HepG2 (cell line): Measurements from ENCODE around the gene PLEKHA6. TPM values are rescaled to one million over a fixed set of nuclear protein-coding genes. Genes with fewer than 3 reads are reported as not detected.

Experiments
- ATAC-seq: fragments of 200-7000 bp; cut with Tn5 transposase; 3 replicates; pipeline ENCODE4 v1.9.1; 2020; ENCODE audit warnings: mild to moderate bottlenecking, moderate library complexity
- BruUV-seq: library from RNA; stranded (reverse); fragments of 400-500 nt; replicated peaks from 2 replicates; lab custom pipeline; 2021; lab: Mats Ljungman, UMichigan
- CTCF ChIA-PET: fragments of 300-600 bp; formaldehyde crosslinking; extraction: SDS; loops from one replicate; lab custom pipeline; 2021; ENCODE audit warnings: low total read pairs, inconsistent platforms, low intra/inter-chr PET ratio; lab: Yijun Ruan, JAX
- POLR2A ChIA-PET: fragments of 350-600 bp; sonication (Branson Sonifier 250); formaldehyde crosslinking; loops from one replicate; lab custom pipeline; 2020; ENCODE audit warnings: antibody characterized with exemption, inconsistent platforms; lab: Yijun Ruan, JAX
- DNase-seq: peaks from one replicate; pipeline ENCODE4 v3.0.0-alpha.2; 2015; ENCODE audit warnings: low spot score
- FAIRE-seq: peaks from 3 replicates; lab custom pipeline; 2011; peaks lifted over from hg19 to GRCh38; lab: Jason Lieb, UNC
- H2AFZ ChIP-seq: one replicate; pipeline ENCODE4 v1.6.1; 2011; ENCODE audit warnings: low read length, inconsistent platforms
- H3K27ac ChIP-seq: fragments of 300-600 bp; 3 replicates; pipeline ENCODE4 v1.8.0; 2011; ENCODE audit warnings: mixed run types, mild to moderate bottlenecking, mixed read lengths, low read length, inconsistent platforms; ENCODE audit not compliant: insufficient read depth; ENCODE audit errors: extremely low read length
- H3K27me3 ChIP-seq, 2 experiments: fragments of 200-600 bp in 1 of 2; 2 replicates in 1 of 2; 3 replicates in 1 of 2; pipeline versions ENCODE4 v1.6.0 to v1.8.0; 2011; ENCODE audit warnings: low read length in 2 of 2, mild to moderate bottlenecking in 2 of 2, moderate library complexity in 2 of 2, inconsistent platforms in 1 of 2; ENCODE audit not compliant: insufficient read depth in 2 of 2, control insufficient read depth in 1 of 2
- H3K36me3 ChIP-seq, 2 experiments: fragments of 200-600 bp in 1 of 2; replicated peaks in 1 of 2; 2 replicates in 1 of 2; 3 replicates in 1 of 2; pipeline versions ENCODE4 v1.5.1 to v1.8.0; 2011; ENCODE audit warnings: low read length in 2 of 2, inconsistent platforms in 1 of 2; ENCODE audit not compliant: insufficient read depth in 2 of 2, control insufficient read depth in 1 of 2
- H3K4me1 ChIP-seq: 2 replicates; pipeline ENCODE4 v1.5.1; 2012; ENCODE audit warnings: low read length, inconsistent platforms; ENCODE audit not compliant: insufficient read depth
- H3K4me2 ChIP-seq: 2 replicates; pipeline ENCODE4 v1.6.0; 2011; ENCODE audit warnings: low read depth, low read length, inconsistent platforms
- H3K4me3 ChIP-seq, 3 experiments: fragments of 200-600 bp in 1 of 3; sonication (generic), shearing (Covaris generic) in 1 of 3; replicated peaks in 1 of 3; 2 replicates each; pipeline ENCODE4 v1.5.1; 2011 to 2016; ENCODE audit warnings: low read length in 3 of 3, inconsistent platforms in 2 of 3, low read depth in 2 of 3, mild to moderate bottlenecking in 2 of 3, control low read depth in 1 of 3, mixed read lengths in 1 of 3; ENCODE audit not compliant: insufficient read depth in 1 of 3
- H3K79me2 ChIP-seq: one replicate; pipeline ENCODE4 v1.6.1; 2011; ENCODE audit warnings: low read length, inconsistent platforms; ENCODE audit not compliant: insufficient read depth
- H3K9ac ChIP-seq: 2 replicates; pipeline ENCODE4 v1.6.0; 2011; ENCODE audit warnings: mild to moderate bottlenecking, low read depth, low read length, inconsistent platforms; ENCODE audit not compliant: insufficient read depth
- H3K9me3 ChIP-seq: 2 replicates; pipeline ENCODE4 v1.5.1; 2012; ENCODE audit warnings: mild to moderate bottlenecking, low read length
- H4K20me1 ChIP-seq: 2 replicates; pipeline ENCODE4 v1.6.0; 2011; ENCODE audit warnings: inconsistent platforms, mild to moderate bottlenecking, low read length, moderate library complexity; ENCODE audit not compliant: insufficient read depth
- ZBTB33 ChIP-seq: sonication (generic); formaldehyde crosslinking; IDR thresholded peaks from 2 replicates; pipeline ENCODE4 v1.4.0; 2020; ENCODE audit warnings: missing genetic modification reagents
- ZNF629 ChIP-seq: sonication (generic); formaldehyde crosslinking; conservative IDR thresholded peaks from 2 replicates; pipeline ENCODE4 v1.5.0; 2020; ENCODE audit warnings: missing genetic modification reagents
- ZNF652 ChIP-seq: IDR thresholded peaks from 2 replicates; pipeline ENCODE4 v1.6.1; 2016; ENCODE audit warnings: low read depth, borderline replicate concordance
- WGBS: methylation state at CpG from one replicate; pipeline ENCODE4 v1.1.6; 2017; ENCODE audit warnings: low lambda C conversion rate; 5-methylcytosine and 5-hydroxymethylcytosine counted together
- in situ Hi-C: cut with HindIII; loops from 2 replicates; pipeline ENCODE4 v1.10.0; 2017; ENCODE audit warnings: low pct_unique_long_range_greater_than_20kb; ENCODE audit not compliant: extremely low pct_ligation_motif_present
- intact Hi-C: fragments of 100-400 bp; cut with micrococcal nuclease; formaldehyde crosslinking; loops from one replicate; pipeline ENCODE4 v1.10.0; 2022; ENCODE audit not compliant: unreplicated experiment
- polyA plus RNA-seq, 8 experiments: library from polyadenylated mRNA; depleted of rRNA in 3 of 8; stranded (reverse) in 7 of 8; unstranded in 1 of 8; fragments of >200 nt; fragmentation: Illumina TruSeq in 4 of 8; extraction: Trizol in 4 of 8; gene quantifications; 2 replicates each; pipeline versions ENCODE4 v1.2.1 to v1.2.3, GENCODE V29; 2011 to 2016; ENCODE audit warnings: low read depth in 4 of 8, missing spikeins in 1 of 8, mixed read lengths in 1 of 8; ENCODE audit not compliant: insufficient read depth in 1 of 8
- total RNA-seq, 5 experiments: library from RNA; depleted of rRNA; stranded (reverse); fragments of >200 nt; fragmentation: Illumina TruSeq; extraction: Trizol; gene quantifications; 2 replicates each; pipeline ENCODE4 v1.2.3, GENCODE V29; 2016; ENCODE audit warnings: low read depth in 1 of 5
- TF ChIP-seq, protein P1 (sequence below), 2 experiments: fragments of 450-650 bp in 1 of 2; sonication (generic) in 1 of 2; formaldehyde crosslinking; IDR thresholded peaks; 2 replicates each; pipeline versions ENCODE4 v1.5.0 to v1.8.0; 2020 to 2022; ENCODE audit warnings: mild to moderate bottlenecking in 1 of 2, missing genetic modification reagents in 1 of 2

The PLEKHA6 gene
- total and polyA plus RNA-seq, 2 of the 13 experiments (the other 11 are each of a cell fraction or from before 2014, with no cell fraction given): 5.3 to 11.4 TPM

- CTCF ChIA-PET: no interaction called here
- TF ChIP-seq ZNF629: peak; percentile 78
- peak; percentile 70; the same call in 1 of the 2 replicates for TF ChIP-seq ZNF652 (CRISPR knock-in tag)
- TF ChIP-seq, protein P1, sequence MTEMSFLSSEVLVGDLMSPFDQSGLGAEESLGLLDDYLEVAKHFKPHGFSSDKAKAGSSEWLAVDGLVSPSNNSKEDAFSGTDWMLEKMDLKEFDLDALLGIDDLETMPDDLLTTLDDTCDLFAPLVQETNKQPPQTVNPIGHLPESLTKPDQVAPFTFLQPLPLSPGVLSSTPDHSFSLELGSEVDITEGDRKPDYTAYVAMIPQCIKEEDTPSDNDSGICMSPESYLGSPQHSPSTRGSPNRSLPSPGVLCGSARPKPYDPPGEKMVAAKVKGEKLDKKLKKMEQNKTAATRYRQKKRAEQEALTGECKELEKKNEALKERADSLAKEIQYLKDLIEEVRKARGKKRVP (CRISPR knock-in tag; IDR thresholded peaks at IDR 0.05): peak in 1 of 2 experiments; percentile 12; a peak in 1 of 4 replicates
- TF ChIP-seq ZBTB33: no peak
- Histone ChIP-seq H3K36me3 (peaks cover 3 to 21% of the 10 kb centered on the region in 2 experiments; a peak in 3 of 5 replicates), H2AFZ (no peak overlapping the region), H3K9ac (peak overlapping the region; percentile 98), H3K9me3 (no peaks in the 10 kb centered on the region), H3K4me2 (peak overlapping the region; percentile 81), H3K4me3 (peak overlapping the region; percentile 95 to 99 (median 98); a peak in 5 of 6 replicates), H3K27me3 (no peaks in the 10 kb centered on the region; a peak in 1 of 5 replicates), H3K79me2 (peaks cover 87% of the 10 kb centered on the region), H3K4me1 (peaks cover 33% of the 10 kb centered on the region), H3K27ac (no peak overlapping the region), H4K20me1 (peaks cover 67% of the 10 kb centered on the region)
- no peak for FAIRE-seq
- POLR2A ChIA-PET: interaction anchor here (1.9 kb wide), 1 partner anchor 9 kb away, joined by 11 read pairs; no protein-coding TSS in a partner anchor
- ATAC-seq: no peak
- BruUV-seq: no TSS peak
- 3% methylated on average over 3 of the region's 3 CpGs for WGBS
- intact Hi-C loops: no loop called here
- DNase-seq: no peak
- in situ Hi-C loops: no loop called here
These were observed 47.7 kb upstream of the PLEKHA6 start for GRCh38 chr1:204407295-204407971.
